NCI-H128 (cell line): ENCODE results near the gene POU6F2.
A peak's percentile ranks its signal among the peaks of the same experiment; 100 is the strongest.
"Not testable (repeated sequence)": the region's sequence is repeated elsewhere in the genome, so short reads cannot be mapped to it uniquely, and the experiment has no call there.

Experiments used
- DNase-seq: peaks from one replicate; lab custom pipeline; 2025; ENCODE audit not compliant: unreplicated experiment; lab: John Stamatoyannopoulos, UW

Gene POU6F2

GRCh38 chr7:39183796-39184195 is 206.1 kb downstream of the POU6F2 start:
- no peak for DNase-seq

- DNase-seq: no peak
These were observed 206.7 kb downstream of the POU6F2 start for GRCh38 chr7:39184391-39184790.

GRCh38 chr7:39186131-39186530 is 208.4 kb downstream of the POU6F2 start:
- no peak for DNase-seq

- no peak for DNase-seq
These were observed 209.0 kb downstream of the POU6F2 start for GRCh38 chr7:39186671-39187070.

- DNase-seq: no peak
These were observed 209.4 kb downstream of the POU6F2 start for GRCh38 chr7:39187130-39187529.

GRCh38 chr7:39192476-39192875 is 214.8 kb downstream of the POU6F2 start:
- no peak for DNase-seq

GRCh38 chr7:39194388-39194787 is 216.7 kb downstream of the POU6F2 start:
- not testable (repeated sequence) for DNase-seq

GRCh38 chr7:39195967-39196366 is 218.3 kb downstream of the POU6F2 start:
- DNase-seq: no peak

GRCh38 chr7:39197831-39198230 is 220.1 kb downstream of the POU6F2 start:
- no peak for DNase-seq

- no peak for DNase-seq
These were observed 220.8 kb downstream of the POU6F2 start for GRCh38 chr7:39198556-39198955.

GRCh38 chr7:39199006-39199405 is 221.3 kb downstream of the POU6F2 start:
- no peak for DNase-seq

GRCh38 chr7:39199951-39200350 is 222.2 kb downstream of the POU6F2 start:
- no peak for DNase-seq

GRCh38 chr7:39202041-39202440 is 224.3 kb downstream of the POU6F2 start:
- DNase-seq: no peak

- DNase-seq: no peak
These were observed 232.7 kb downstream of the POU6F2 start for GRCh38 chr7:39210362-39210761.

- DNase-seq: no peak
These were observed 233.9 kb downstream of the POU6F2 start for GRCh38 chr7:39211581-39211980.

GRCh38 chr7:39212876-39213275 is 235.2 kb downstream of the POU6F2 start:
- no peak for DNase-seq

GRCh38 chr7:39217783-39218182 is 240.1 kb downstream of the POU6F2 start:
- no peak for DNase-seq

- no peak for DNase-seq
These were observed 242.2 kb downstream of the POU6F2 start for GRCh38 chr7:39219869-39220268.

- DNase-seq: no peak
These were observed 244.2 kb downstream of the POU6F2 start for GRCh38 chr7:39221901-39222300.

- peak; percentile 70 for DNase-seq
These were observed 251.2 kb downstream of the POU6F2 start for GRCh38 chr7:39228946-39229345.

- no peak for DNase-seq
These were observed 256.3 kb downstream of the POU6F2 start for GRCh38 chr7:39233851-39234529.

- no peak for DNase-seq
These were observed 260.6 kb downstream of the POU6F2 start for GRCh38 chr7:39238234-39238869.

GRCh38 chr7:39240864-39241263 is 263.2 kb downstream of the POU6F2 start:
- DNase-seq: no peak
